Motor neuron (in vitro differentiated cells): ENCODE measurements around the gene PDCD2. TPM values are rescaled to one million over a fixed set of nuclear protein-coding genes. Genes with fewer than 3 reads are reported as not detected.

Source experiments
- ATAC-seq, 8 experiments: fragments of 200-7000 bp; cut with Tn5 transposase; replicated peaks in 6 of 8; 2 replicates each; pipeline ENCODE4 v1.8.0; 2021; ENCODE audit warnings: mild to moderate bottlenecking in 8 of 8, moderate library complexity in 8 of 8
- H3K27ac ChIP-seq, 2 donors: fragments of 250-450 bp; sonication (Bioruptor Pico); 2 replicates each; pipeline ENCODE4 v1.9.0; 2021; ENCODE audit warnings: antibody characterized with exemption in 2 of 2, mild to moderate bottlenecking in 2 of 2, moderate library complexity in 1 of 2
- H3K4me1 ChIP-seq, 2 donors: fragments of 250-450 bp; sonication (Bioruptor Pico); replicated peaks in 1 of 2; 2 replicates each; pipeline ENCODE4 v1.6.1; 2021; ENCODE audit warnings: antibody characterized with exemption in 2 of 2, mild to moderate bottlenecking in 2 of 2, moderate library complexity in 1 of 2
- H3K4me3 ChIP-seq, 5 donors: fragments of 250-450 bp; sonication (Bioruptor Pico); 2 replicates each; pipeline ENCODE4 v1.9.0; 2021; ENCODE audit warnings: antibody characterized with exemption in 5 of 5, mild to moderate bottlenecking in 5 of 5, moderate library complexity in 4 of 5
- whole genome bisulfite sequencing, 10 experiments: fragments of 450-650 bp; shearing (Covaris generic); methylation state at CpG; one replicate each; pipeline ENCODE4 v1.0.0; 2022; 5-methylcytosine and 5-hydroxymethylcytosine counted together
- in situ Hi-C, 9 experiments: fragments of 400-800 bp; cut with MboI; loops; one replicate each; pipeline ENCODE4 v1.15.0; 2021; ENCODE audit warnings: low sequenced_read_pairs in 9 of 9, low pct_unique_long_range_greater_than_20kb in 2 of 9; ENCODE audit not compliant: unreplicated experiment in 9 of 9
- total RNA-seq, 8 experiments: library from RNA; unstranded; fragments of 300-600 nt; gene quantifications; 2 replicates each; pipeline versions ENCODE4 v1.2.3 to v1.2.4, GENCODE V29; 2022

PDCD2 gene
- total RNA-seq, 8 experiments from 2014 or later = 34.7 to 77.5 (median 50.7) TPM

- WGBS, 10 experiments = 75 to 100% (median 94%) methylated on average over 1 to 2 of the region's 2 CpGs; no CpG with 5 or more reads in 1 of the 10 experiments
- no peak overlapping the region for H3K4me3 ChIP-seq
- ATAC-seq = no peak
- in situ Hi-C loops = no loop called here
- no peaks in the 10 kb centered on the region for H3K4me1 ChIP-seq
- no peak overlapping the region for H3K27ac ChIP-seq
Observed at GRCh38 chr6:170572704-170573466, 11.6 kb downstream of the PDCD2 start.

GRCh38 chr6:170564936-170565530, 19.4 kb downstream of the PDCD2 start:
- H3K27ac ChIP-seq = no peak overlapping the region
- H3K4me1 ChIP-seq = no peaks in the 10 kb centered on the region
- ATAC-seq = no peak
- no peak overlapping the region for H3K4me3 ChIP-seq
- in situ Hi-C loops = no loop called here
- WGBS, 10 experiments = 91 to 100% (median 96%) methylated on average over 1 to 6 of the region's 8 CpGs; no CpG with 5 or more reads in 4 of the 10 experiments

- Histone ChIP-seq H3K4me3 (no peak overlapping the region), H3K4me1 (no peaks in the 10 kb centered on the region), H3K27ac (no peak overlapping the region)
- ATAC-seq = no peak
- in situ Hi-C loops = no loop called here
- WGBS, 10 experiments = 85 to 100% (median 95%) methylated on average over 1 to 4 of the region's 4 CpGs
Observed at GRCh38 chr6:170561555-170561954, 22.9 kb downstream of the PDCD2 start.

- in situ Hi-C loops = no loop called here
- no peak for ATAC-seq
- Histone ChIP-seq H3K4me1 (peaks cover 9 to 17% of the 10 kb centered on the region in 2 donors), H3K27ac (no peak overlapping the region), H3K4me3 (peak overlapping the region; percentile 65 to 97 (median 85))
- WGBS, 10 experiments = 50 to 80% (median 57%) methylated on average over 2 to 3 of the region's 3 CpGs; no CpG with 5 or more reads in 3 of the 10 experiments
Observed at GRCh38 chr6:170555305-170555704, 29.1 kb downstream of the PDCD2 start.

GRCh38 chr6:170554796-170555137, 29.7 kb downstream of the PDCD2 start:
- Histone ChIP-seq H3K4me1 (peaks cover 9 to 17% of the 10 kb centered on the region in 2 donors), H3K27ac (peak overlapping the region; percentile 68 to 87), H3K4me3 (peak overlapping the region; percentile 65 to 97 (median 85))
- no peak for ATAC-seq
- WGBS, 10 experiments = 0 to 6% (median 0%) methylated on average over 2 to 7 of the region's 7 CpGs; no CpG with 5 or more reads in 1 of the 10 experiments
- in situ Hi-C loops = no loop called here

GRCh38 chr6:170554013-170554795, 30.2 kb downstream of the PDCD2 start, which contains the start of gene TBP:
Gene TBP, plus strand, starts transcription at chr6:170554369. Its CDS starts 2,661 bp downstream, at chr6:170557030.
- in situ Hi-C loops = no loop called here
- WGBS, 10 experiments = 0 to 5% (median 0%) methylated on average over 3 to 22 of the region's 51 CpGs
- H3K4me1 ChIP-seq = peaks cover 9 to 17% of the 10 kb centered on the region in 2 donors
- peak; percentile 83 to 98 (median 95) for ATAC-seq
- peak within 1 kb of the TSS; percentile 95 to 99 for H3K27ac ChIP-seq
- peak within 1 kb of the TSS; percentile 65 to 97 (median 85) for H3K4me3 ChIP-seq

GRCh38 chr6:170553534-170554012, 30.9 kb downstream of the PDCD2 start:
- peak; percentile 37 to 54 (median 46) for ATAC-seq
- peak overlapping the region; percentile 95 to 99 for H3K27ac ChIP-seq
- peak overlapping the region; percentile 65 to 97 (median 85) for H3K4me3 ChIP-seq
- in situ Hi-C loops = no loop called here
- WGBS, 10 experiments = 0 to 5% (median 1%) methylated on average over 6 to 13 of the region's 13 CpGs; no CpG with 5 or more reads in 1 of the 10 experiments
- peaks cover 9 to 17% of the 10 kb centered on the region in 2 donors for H3K4me1 ChIP-seq

GRCh38 chr6:170552765-170553533, 31.5 kb downstream of the PDCD2 start, which contains the start of gene PSMB1:
Gene PSMB1, minus strand, starts transcription at chr6:170553307. Its CDS starts 65 bp downstream, at chr6:170553242.
- in situ Hi-C loops = no loop called here
- ATAC-seq = peak; percentile 64 to 77 (median 71)
- 0 to 6% (median 0%) methylated on average over 3 to 25 of the region's 41 CpGs for WGBS, 10 experiments
- H3K4me1 ChIP-seq = peaks cover 9 to 17% of the 10 kb centered on the region in 2 donors
- H3K4me3 ChIP-seq = peak within 1 kb of the TSS; percentile 65 to 97 (median 85)
- H3K27ac ChIP-seq = peak within 1 kb of the TSS; percentile 95 to 99

GRCh38 chr6:170545405-170545804, 39.0 kb downstream of the PDCD2 start:
- Histone ChIP-seq H3K4me3 (no peak overlapping the region), H3K27ac (no peak overlapping the region), H3K4me1 (no peaks in the 10 kb centered on the region)
- 5 to 100% (median 60%) methylated on average over 1 to 2 of the region's 2 CpGs; no CpG with 5 or more reads in 3 of the 10 experiments for WGBS, 10 experiments
- in situ Hi-C loops = no loop called here
- peak in 3 of 8 experiments; percentile 79 to 86 (median 84) for ATAC-seq

- H3K27ac ChIP-seq = no peak overlapping the region
- no peak overlapping the region for H3K4me3 ChIP-seq
- peak in 1 of 8 experiments; percentile 63 for ATAC-seq
- in situ Hi-C loops = no loop called here
- H3K4me1 ChIP-seq = no peaks in the 10 kb centered on the region
- 86 to 100% (median 93%) methylated on average over 1 to 10 of the region's 10 CpGs; no CpG with 5 or more reads in 1 of the 10 experiments for WGBS, 10 experiments
Observed at GRCh38 chr6:170542031-170542719, 42.3 kb downstream of the PDCD2 start.

GRCh38 chr6:170537329-170537728, 47.1 kb downstream of the PDCD2 start:
- WGBS, 10 experiments = 75 to 100% (median 91%) methylated on average over 2 to 4 of the region's 4 CpGs; no CpG with 5 or more reads in 5 of the 10 experiments
- no peak for ATAC-seq
- no peak overlapping the region for H3K27ac ChIP-seq
- H3K4me3 ChIP-seq = no peak overlapping the region
- no peaks in the 10 kb centered on the region for H3K4me1 ChIP-seq
- in situ Hi-C loops = loop anchor here in 1 of 9 experiments (10.0 kb wide), 1 partner anchor 213 kb away; no protein-coding TSS in a partner anchor
